ENCODE results near the gene ACTG1.

GRCh38 chr17:81515530-81516041, 3.0 kb upstream of the ACTG1 start:
- TF ChIP-seq, protein P1, sequence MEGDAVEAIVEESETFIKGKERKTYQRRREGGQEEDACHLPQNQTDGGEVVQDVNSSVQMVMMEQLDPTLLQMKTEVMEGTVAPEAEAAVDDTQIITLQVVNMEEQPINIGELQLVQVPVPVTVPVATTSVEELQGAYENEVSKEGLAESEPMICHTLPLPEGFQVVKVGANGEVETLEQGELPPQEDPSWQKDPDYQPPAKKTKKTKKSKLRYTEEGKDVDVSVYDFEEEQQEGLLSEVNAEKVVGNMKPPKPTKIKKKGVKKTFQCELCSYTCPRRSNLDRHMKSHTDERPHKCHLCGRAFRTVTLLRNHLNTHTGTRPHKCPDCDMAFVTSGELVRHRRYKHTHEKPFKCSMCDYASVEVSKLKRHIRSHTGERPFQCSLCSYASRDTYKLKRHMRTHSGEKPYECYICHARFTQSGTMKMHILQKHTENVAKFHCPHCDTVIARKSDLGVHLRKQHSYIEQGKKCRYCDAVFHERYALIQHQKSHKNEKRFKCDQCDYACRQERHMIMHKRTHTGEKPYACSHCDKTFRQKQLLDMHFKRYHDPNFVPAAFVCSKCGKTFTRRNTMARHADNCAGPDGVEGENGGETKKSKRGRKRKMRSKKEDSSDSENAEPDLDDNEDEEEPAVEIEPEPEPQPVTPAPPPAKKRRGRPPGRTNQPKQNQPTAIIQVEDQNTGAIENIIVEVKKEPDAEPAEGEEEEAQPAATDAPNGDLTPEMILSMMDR (conservative IDR thresholded peaks at IDR 0.05; ENCODE audit: low read length), result no peak
- no peak for TF ChIP-seq EZH2phosphoT487 (IDR thresholded peaks at IDR 0.05; ENCODE audit: borderline replicate concordance, low read depth, low read length)
